GM20431 (cell line): Measurements from ENCODE around the gene CFAP46.

Source experiments
- in situ Hi-C: fragments of 300-500 bp; cut with MseI, MboI; formaldehyde crosslinking; loops from one replicate; pipeline ENCODE4 v1.15.0; 2020; ENCODE audit warnings: low sequenced_read_pairs; ENCODE audit not compliant: unreplicated experiment

CFAP46 gene

DNA sequence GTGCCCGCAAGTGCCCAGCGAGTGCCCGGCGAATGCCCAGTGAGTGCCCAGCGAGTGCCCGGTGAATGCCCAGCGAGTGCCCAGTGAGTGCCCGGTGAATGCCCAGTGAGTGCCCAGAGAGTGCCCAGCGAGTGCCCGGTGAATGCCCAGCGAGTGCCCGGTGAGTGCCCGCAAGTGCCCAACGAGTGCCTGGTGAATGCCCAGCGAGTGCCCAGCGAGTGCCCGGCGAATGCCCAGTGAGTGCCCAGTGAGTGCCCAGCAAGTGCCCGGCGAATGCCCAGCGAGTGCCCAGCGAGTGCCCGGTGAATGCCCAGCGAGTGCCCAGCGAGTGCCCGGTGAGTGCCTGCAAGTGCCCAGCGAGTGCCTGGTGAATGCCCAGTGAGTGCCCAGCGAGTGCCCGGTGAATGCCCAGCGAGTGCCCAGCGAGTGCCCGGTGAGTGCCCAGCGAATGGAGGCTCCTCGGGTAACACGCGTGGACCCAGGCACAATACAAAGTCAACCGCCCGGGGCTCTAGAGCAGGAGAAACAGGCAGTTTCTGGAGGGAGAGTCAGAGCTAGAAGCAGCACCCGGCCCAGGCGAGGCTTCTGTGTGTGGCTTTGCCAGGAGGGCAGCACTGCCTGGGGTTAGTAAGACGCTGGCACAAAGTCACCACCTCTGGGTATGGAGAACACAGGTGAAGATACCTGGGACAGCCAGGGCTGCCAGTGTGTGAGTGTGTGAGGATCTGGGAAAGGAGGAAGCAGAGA lies 38.2 kb upstream of the CFAP46 start:
- in situ Hi-C loops, result no loop called here

DNA sequence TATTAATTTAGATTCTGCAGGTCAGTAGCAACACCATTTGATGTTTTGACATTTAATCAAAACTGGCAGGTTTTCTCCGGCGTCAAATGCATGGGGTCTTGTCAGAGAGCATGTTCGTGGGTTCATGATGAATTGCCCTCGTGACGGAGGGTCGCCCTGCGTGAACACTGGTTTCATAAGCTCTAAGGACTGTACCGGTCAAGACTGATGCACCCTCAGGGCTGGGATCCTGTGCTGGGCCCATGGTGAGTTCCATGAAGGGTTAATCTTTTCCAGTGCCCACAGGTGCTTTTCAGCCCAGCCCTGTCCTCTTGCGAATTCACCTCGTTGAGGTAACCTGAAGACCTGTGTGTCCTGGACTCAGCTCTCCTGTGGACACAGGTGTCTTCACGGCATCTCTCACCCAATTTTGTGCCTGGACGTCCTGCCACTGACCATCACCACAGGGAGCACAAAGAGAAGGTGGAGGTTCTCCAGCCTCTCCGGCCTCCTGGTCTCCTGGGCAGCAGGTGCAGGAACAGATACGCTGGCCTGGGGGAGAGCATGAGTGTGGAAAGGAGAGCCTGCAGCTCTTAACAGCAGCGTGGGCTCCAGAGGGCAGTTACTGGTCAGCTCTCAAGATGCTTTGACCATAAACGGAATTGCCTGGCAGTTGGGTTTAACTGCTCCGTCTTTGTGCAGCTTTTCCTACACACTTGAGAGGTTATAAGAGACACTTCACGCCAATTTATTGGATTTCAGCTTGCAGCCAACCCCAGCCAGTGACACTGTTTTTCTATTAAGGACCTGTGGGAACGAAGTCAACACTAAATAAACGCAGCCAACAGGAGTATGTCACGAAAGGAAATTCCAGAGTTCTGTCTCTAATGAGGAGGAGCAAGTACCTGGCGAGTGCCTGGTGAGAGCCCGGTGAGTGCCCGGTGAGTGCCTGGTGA lies 37.4 kb upstream of the CFAP46 start:
- in situ Hi-C loops, result no loop called here

DNA sequence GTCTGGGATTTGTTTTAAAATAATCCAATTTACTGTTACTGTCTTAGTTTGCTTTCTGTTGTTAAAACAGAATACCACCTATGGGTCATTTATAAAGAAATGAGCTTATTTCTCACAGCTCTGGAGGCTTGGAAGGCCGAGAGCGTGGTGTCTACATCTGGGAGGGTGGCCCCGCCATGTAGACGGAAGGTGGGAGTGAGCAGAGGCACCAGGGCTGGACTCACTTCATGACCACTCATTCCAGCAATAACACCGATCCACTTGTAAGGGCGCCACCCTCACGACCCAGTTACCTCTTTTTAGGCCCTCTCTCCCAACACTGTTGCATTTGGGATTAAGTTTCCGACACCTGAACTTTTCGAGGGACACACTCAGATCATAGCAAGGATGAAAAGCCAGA lies 36.2 kb upstream of the CFAP46 start:
- in situ Hi-C loops, result no loop called here

DNA sequence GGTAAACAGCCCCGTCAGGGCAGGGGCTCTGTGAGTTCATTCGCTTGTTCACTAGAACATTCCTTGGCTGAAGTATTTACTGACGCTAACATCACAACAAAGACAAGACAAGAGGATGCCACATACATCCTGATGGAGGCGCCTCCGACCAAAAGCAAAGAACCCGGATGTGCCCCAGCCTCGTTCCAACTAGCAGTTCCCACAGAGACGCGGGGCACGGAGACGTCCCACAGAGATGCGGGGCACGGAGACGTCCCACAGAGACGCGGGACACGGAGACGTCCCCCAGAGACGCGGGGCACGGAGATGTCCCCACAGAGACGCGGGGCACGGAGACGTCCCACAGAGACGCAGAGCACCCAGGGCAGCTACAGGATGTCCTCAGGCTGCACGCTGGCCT lies 35.4 kb upstream of the CFAP46 start:
- in situ Hi-C loops, result no loop called here

DNA sequence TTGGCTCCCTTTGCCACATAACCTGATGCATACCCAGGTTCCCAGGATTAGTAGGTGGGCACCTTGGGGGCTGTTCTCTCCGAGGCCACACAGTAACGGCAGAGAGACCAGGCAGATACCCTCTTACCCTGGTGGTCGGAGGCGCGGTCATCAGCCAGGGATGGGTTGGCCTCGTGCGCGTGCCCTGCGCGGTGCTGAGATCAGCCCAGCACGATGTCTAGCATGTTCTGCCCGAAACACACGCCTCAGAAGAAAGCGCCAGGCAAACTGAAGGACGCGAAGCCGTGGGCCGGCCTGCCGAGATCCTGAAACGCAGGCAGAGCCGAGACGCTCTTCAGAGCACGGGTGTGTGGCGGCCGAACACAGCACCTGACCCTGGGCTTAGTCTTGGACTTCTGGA lies 34.7 kb upstream of the CFAP46 start:
- in situ Hi-C loops, result no loop called here

DNA sequence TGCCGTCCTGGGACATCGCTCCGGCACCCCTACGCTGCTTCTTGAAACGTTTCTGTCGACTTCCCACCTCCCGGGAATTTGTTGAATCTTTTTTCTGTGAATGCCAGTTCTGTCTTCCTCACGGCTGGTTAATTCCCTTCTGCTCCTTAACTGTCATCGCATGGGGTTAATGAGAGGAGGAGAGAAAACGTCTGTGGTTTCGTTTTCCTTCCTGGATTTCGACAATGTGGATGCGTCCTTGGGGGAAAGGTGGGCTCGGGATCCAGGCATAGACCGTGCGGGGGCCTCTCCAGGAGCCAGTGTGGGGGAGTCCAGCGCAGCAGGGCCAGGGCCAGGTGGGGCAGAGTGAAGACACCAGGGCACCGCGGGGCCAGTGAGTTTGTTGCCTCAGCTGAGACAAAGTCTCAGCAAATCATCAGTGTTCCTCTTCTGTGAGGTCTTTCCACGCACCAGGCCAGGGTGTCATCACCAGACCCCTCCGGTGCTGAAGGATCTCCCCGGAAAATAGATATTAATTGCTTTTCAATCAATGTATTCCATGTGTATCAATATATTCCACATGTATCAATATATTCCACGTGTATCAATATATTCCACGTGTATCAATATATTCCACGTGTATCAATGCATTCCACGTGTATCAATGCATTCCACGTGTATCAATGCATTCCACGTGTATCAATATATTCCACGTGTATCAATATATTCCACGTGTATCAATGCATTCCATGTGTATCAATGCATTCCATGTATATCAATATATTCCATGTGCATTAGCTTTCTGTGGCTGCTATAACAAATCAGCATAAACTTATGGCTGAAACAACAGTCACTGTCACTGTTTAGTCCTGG lies 33.7 kb upstream of the CFAP46 start:
- in situ Hi-C loops, result no loop called here

DNA sequence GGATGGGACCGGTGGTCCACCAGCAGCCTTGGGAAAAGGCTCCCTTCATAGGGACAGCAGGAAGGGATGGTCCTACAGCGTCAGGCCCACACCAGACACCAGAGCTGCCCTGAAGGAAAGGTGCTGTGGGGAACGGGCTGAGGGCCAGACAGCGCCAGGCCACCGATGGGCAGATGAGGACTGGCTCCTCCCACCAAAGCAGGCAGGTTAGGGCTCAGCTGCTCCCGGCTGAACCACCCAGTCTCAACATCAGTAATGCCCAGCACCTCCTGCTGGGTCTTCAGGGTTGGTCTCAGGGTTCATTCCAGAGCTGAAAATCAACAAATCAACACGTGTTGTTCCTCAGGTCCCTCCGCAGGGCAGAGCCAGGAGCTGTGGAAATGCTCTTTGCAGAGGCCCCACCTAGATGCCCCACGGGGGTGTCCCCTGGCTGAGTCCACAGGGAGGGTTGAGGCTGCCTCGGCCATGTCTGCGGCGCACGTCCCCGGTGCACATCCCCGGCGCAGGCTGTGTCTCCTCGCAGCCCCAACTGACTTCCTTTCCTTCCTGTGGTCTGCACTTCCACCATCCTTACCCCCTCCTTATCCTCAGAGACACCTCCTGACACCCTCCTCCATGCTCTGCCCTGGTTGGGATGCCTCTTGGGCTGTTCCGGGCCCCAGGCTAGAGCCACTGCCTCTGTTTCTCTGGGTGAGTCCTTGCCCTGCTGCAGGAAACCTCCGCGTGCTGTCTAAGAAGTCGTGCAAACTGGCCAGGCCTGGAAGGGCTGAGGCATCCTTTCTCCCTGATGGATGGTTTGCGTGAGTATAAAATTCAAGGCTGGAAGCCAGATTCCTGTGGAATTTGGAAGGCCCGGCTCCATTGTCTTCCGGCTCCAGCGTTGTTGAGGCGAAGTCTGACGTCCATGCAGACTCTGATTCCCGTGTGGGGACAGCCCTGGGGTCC lies 32.8 kb upstream of the CFAP46 start:
- in situ Hi-C loops, result no loop called here

DNA sequence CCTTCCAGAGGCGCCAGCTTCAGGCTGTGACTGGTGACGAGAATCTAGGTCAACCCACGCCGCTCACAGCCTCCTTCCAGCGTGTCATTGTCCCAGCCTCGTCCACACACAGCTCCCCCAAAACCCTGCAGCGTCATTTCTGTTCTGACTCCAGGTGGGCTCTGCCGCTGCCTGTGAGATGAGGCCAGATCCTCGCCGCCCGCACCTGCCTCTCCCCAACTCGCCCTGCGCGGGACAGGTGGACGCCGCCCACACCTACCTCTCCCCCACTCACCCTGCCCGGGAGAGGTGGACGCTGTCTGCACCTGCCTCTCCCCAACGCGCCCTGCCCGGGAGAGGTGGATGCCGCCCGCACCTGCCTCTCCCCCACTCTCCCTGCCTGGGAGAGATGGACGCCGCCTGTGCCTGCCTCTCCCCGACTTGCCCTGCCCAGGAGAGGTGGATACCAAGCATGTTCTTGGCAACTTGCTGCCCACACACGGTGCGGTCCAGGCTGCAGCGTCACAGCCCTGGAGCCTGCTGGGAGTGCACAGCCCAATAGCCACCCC lies 32.0 kb upstream of the CFAP46 start:
- in situ Hi-C loops, result no loop called here

DNA sequence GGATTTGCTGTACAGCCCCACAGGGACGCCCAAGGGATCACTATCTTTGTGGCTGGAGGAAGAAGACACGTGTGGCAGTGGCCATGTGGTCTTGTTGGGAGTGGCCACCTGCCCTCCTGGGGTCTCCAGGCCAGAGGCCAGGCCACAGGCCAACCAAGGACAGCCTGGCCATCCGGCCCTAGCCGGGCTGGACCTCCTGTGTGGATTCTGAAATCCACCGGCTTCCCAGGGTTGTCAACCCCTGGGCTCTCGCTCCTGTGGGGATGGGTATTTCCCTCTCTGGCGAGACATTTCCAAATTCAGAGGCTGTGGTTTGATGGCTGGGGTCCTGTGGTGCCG lies 31.5 kb upstream of the CFAP46 start:
- in situ Hi-C loops, result no loop called here

DNA sequence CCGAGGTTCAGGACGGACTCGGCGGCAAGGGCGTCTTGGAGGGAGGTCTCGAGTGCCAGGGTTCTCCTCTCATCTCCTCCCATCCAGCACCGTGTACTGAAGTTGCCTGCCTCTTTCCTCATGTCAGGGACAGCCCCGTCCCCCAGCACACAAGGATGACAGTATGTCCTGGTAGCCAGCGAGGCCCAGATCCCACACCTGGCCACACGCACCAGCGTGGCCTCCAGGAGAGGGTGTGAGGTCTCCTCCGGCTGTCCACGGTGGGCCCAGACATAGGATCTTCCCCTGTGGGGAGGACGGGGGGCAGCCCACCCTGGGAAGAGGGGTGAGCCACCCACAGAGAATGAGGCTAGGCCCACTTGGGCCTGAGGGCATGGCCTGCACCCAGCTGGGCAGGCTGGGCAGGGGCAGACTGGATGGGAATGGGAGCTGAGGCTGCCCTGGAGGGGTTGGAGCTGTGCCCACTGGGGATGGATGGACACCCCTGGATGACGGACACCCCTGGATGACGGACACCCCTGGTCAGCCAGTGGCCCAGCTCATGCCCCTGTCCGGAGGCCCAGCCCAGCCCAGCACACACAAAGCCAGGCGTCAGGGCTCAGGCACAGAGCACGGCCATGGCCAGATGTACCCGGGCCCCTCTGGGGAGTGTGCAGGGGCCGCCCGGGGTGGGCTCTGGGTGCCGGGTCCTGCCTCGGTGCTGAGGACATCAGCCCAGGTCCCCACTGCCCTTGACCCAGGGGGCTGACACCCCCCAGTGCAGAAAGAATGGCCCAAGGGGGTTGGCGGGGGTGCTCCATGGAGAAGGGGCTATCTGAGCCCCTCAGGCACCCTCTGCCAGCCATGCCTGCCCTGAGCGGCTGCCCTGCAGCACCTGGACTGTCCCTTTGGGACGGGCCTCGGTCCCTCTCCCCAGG lies 30.9 kb upstream of the CFAP46 start:
- in situ Hi-C loops, result no loop called here

DNA sequence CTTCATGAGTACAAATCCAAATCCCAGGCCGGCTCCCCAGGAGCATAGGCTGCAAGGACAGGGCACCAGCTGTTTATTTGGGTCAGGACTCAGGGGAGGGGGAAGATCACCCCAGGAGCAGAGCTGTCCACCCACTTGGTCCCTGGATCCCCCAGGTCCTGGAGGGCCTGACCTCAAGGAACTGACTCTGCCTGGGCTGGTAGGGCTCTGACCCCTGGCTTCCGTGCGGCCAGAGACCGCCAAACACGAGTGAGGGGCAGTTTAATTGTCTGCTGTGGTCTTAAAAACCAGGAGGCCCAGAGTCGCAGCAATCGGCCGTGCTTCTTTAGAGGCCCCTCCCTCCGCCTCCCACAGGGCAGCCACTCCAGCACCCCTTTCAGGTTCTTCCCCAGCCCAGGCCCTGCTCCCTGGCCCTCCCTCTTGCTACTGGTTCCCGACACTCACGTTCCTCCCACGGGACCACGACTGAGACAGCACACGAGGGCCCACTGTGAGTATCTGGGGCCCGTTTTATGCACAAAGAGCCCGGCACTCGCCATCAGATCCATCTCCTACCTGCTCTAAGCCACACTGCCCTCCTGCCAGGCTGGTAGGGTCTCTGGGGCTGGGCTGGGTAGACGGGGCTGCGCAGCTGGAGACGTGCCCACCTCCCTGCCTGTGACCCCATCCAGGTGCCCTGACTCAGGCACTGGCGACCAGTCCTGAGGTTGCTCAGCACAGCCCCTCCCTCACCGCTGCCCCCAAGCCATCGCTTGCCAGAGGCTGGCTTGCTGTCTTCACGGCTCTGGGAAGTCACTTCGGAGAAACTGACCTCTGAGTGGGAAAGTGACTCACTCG lies 30.0 kb upstream of the CFAP46 start:
- in situ Hi-C loops, result no loop called here

DNA sequence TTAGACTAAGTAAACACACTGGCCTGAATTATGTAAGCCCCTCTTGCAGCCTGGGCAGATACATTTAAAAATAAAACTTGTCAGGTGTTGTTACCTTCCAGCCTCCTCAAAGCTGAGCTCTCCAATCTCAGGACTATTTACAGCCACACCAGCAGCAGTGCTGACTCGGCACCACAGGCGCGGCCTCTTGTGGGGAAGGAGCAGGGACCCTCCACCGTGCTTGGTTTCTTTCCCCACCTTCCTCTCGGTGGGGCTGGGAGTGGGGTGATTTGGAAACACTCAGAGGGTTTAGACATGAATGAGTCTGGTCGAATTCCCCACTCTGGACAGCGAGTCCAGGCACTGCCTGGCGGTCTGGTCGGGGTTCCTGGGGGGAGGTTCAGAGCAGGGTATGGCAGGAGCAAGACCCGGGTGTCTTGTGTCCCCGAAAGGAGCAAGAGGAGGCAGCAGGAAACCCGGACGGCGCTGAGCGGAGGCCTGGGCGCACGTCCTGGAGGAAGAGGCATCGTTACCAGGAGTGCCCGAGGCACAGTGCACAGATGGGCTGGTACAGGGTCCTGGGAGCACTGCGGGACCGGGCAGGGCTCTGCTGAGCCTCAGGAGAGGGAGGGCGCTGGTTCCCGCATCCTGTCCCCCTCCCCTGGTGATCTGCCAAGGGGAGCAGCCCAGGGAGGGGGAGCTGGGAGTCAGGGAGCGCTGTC lies 29.2 kb upstream of the CFAP46 start:
- in situ Hi-C loops, result no loop called here

DNA sequence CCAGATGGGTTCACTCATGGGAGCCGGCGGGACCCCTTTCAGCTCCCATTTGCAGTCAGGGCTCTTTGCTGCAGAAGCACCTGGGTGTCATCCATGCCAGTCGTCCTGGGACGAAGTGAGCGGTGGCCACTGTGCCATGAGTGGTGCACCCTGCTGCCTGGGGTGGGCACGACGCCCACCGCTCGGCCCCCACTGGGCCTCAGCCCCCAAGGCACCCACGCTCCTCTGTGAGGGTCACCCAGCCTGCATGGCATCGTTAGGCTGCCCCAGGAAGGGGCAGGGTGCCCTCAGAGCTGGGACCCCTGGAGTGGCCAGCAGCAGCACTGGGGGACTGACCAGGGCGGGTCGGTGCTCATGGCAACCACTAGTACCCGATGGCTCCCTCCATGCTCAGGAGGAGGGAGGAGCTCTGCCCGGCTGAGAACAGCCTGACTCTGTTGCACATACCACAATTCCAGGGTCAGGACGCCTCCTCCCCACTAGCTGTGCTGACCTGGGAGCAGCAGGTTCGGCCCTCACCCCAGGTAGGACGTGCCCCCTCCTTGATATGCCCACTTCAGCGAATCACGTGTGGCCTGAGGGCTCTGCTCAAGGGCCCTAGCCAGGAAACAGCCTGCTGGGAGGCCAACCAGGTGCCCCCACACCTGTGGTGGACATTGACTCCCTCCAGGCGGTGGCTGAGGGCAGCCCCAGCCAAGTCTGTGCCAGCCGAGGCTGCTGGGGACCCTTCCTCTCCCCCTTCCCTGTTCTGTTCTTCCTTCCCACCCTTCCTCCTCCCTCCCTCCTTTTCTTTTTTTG lies 28.5 kb upstream of the CFAP46 start:
- in situ Hi-C loops, result no loop called here

DNA sequence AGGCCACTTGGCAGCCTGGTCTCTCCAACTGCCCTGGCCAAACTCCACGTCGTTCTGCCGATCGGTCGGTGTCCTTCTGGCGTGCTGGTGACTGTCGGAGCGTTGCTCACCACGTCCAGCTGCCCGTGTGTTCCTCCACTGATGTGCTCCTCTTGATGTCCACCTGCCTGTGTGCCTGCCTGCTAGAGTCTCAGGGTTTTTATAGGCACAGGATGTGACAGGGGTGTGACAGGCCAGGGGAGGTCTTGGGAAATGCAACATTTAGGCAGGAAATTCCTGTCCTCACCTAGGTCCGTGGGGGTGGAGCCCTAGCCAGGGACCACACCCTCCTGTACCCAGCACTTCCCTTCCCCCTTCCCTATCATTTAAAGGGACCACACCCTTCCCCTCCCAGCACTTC lies 25.2 kb upstream of the CFAP46 start:
- in situ Hi-C loops, result no loop called here

DNA sequence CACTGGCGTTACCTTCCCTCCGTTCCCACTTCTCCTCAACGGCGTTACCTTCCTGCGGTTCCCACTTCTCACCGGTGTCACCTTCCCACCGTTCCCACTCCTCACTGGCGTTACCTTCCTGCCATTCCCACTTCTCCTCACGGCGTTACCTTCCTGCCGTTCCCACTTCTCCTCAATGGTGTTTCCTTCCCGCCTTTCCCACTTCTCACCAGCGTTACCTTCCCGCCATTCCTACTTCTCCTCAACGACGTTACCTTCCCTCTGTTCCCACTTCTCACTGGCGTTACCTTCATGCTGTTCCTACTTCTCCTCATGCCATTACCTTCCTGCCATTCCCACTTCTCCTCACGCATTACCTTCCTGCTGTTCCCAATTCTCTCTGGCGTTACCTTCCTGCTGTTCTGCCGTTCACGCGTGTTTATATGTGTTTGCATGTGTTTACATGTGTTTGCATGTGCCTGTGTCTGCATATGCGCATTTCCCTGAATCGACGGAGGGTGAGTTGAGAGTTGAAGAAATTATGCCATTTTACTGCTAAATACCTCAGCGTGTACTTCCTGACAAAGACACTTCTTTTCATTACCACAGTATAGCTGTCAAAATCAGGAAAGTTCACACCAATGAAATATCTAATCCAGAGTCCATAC lies 23.2 kb upstream of the CFAP46 start:
- in situ Hi-C loops, result no loop called here
